ENCODE results near the gene PTH1R.

DNA sequence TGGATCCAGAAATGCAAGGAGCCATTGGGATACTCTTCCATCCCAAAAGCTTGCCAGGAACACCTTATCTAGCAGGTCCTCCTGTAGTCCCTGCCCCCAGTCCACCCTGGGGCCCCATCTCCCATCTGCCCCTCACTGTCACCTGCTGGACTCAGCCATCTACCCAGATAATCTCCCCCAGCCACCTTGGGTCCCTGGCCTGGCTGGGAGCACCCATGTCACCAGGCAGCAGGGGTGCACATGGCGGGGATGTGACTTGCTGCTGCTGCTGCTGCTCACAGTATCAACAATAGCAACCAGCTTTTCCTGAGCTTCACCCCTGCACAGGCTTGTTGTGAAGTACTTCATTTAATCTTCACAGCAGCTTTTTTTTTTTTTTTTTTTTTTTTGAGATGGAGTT, 12.6 kb downstream of the PTH1R start:
- TF ChIP-seq POLR2AphosphoS5 (IDR thresholded peaks at IDR 0.05; ENCODE audit: low read depth, low read length) (no peak), POLR2A (IDR thresholded peaks at IDR 0.05; ENCODE audit: low read depth, low read length) (no peak)

Data from GM12892 (cell line).